NOMO-1 treated with dmso at 0.1 percent for 144 hours (cell line): Measurements from ENCODE around the gene C12orf42.

ENCODE experiments used
- DNase-seq: peaks from one replicate; lab custom pipeline; 2025; ENCODE audit not compliant: unreplicated experiment; lab: John Stamatoyannopoulos, UW

C12orf42 gene

GRCh38 chr12:103495469-103496456 is at the start of gene C12orf42:
TSS of gene C12orf42 (minus strand) at chr12:103495968. CDS start at chr12:103478426, 17,542 bp downstream.
- DNase-seq: no peak

GRCh38 chr12:103542078-103542477 is 46.3 kb upstream of the C12orf42 start:
- no peak for DNase-seq

- no peak for DNase-seq
These were observed 44.6 kb upstream of the C12orf42 start for GRCh38 chr12:103540319-103540718.

- DNase-seq: no peak
These were observed 42.6 kb upstream of the C12orf42 start for GRCh38 chr12:103538397-103538796.

- no peak for DNase-seq
These were observed 34.7 kb upstream of the C12orf42 start for GRCh38 chr12:103530307-103531066.

GRCh38 chr12:103529306-103529705 is 33.5 kb upstream of the C12orf42 start:
- no peak for DNase-seq

GRCh38 chr12:103524238-103524875 is 28.6 kb upstream of the C12orf42 start:
- no peak for DNase-seq

- DNase-seq: no peak
These were observed 28.0 kb upstream of the C12orf42 start for GRCh38 chr12:103523771-103524170.

- no peak for DNase-seq
These were observed 25.0 kb upstream of the C12orf42 start for GRCh38 chr12:103520686-103521215.

GRCh38 chr12:103519632-103520031 is 23.9 kb upstream of the C12orf42 start:
- DNase-seq: no peak

GRCh38 chr12:103518899-103519298 is 23.1 kb upstream of the C12orf42 start:
- DNase-seq: peak; percentile 1

- no peak for DNase-seq
These were observed 21.4 kb upstream of the C12orf42 start for GRCh38 chr12:103517161-103517560.

- DNase-seq: no peak
These were observed 19.6 kb upstream of the C12orf42 start for GRCh38 chr12:103515341-103515740.

- DNase-seq: no peak
These were observed 18.1 kb upstream of the C12orf42 start for GRCh38 chr12:103513875-103514274.

GRCh38 chr12:103505371-103506236 is 9.8 kb upstream of the C12orf42 start:
- no peak for DNase-seq

- no peak for DNase-seq
These were observed 8.8 kb upstream of the C12orf42 start for GRCh38 chr12:103504606-103505005.

- no peak for DNase-seq
These were observed 8.0 kb upstream of the C12orf42 start for GRCh38 chr12:103503546-103504480.

- DNase-seq: no peak
These were observed 5.7 kb upstream of the C12orf42 start for GRCh38 chr12:103501447-103501846.

GRCh38 chr12:103499571-103499970 is 3.8 kb upstream of the C12orf42 start:
- no peak for DNase-seq
